Activated gamma-delta T cell (primary cell): Measurements from ENCODE around the gene AFM.
"Not testable (repeated sequence)": the region's sequence is repeated elsewhere in the genome, so short reads cannot be mapped to it uniquely, and the experiment has no call there.

Source experiments
- DNase-seq: peaks from one replicate; lab custom pipeline; 2025; lab: John Stamatoyannopoulos, UW

Gene AFM

DNA sequence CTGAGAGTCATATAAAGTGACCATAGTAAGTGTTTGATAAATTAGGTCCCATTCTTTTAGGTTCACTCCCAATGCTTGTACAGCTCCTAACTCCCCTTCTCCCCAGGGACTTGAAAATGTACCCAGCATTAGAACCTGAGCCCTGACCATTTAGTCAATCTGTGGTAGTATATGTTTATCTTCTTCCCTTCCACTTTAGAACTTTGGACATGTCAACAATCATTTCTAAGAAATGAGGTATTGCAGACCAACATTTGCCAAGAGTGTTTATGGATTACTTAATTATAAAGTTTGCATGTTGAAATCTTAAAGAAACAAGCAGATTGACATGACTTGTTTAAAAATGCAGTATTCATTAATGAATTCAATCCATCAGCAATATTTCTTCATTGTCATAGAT lies 26.0 kb downstream of the AFM start:
- no peak for DNase-seq

DNA sequence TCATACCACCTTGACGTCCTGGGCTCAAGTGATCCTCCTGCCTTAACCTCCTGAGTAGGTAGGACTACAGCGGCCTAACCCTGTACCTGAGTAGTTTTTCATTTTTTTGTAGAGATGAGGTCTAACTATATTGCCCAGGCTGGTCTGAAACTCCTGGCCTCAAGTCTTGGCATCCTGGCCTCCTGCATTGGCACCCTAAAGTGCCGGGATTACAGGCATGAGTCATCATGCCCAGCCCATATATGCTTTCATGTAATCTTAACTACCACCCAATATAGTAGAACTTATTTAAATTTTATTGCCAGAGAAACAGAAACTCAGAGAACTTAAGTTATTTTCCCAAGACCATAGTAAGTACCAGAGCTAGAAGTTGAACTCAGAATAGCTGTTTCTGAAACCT lies 27.1 kb downstream of the AFM start:
- DNase-seq, result no peak

DNA sequence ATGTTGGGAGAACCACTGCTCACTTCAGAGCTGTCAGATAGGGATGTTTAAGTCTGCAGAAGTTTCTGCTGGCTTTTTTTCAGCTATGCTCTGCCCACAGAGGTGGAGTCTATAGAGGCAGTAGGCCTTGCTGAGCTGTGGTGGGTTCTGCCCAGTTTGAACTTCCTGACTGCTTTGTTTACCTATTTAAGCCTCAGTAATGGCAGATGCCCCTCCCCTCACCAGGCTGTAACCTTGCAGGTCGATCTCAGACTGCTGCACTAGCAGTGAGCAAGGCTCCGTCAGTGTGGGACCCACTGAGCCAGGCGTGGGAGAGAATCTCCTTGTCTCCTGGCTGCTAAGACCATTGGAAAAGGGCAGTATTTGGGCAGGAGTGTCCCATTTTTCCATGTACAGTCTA lies 36.8 kb downstream of the AFM start:
- no peak for DNase-seq

DNA sequence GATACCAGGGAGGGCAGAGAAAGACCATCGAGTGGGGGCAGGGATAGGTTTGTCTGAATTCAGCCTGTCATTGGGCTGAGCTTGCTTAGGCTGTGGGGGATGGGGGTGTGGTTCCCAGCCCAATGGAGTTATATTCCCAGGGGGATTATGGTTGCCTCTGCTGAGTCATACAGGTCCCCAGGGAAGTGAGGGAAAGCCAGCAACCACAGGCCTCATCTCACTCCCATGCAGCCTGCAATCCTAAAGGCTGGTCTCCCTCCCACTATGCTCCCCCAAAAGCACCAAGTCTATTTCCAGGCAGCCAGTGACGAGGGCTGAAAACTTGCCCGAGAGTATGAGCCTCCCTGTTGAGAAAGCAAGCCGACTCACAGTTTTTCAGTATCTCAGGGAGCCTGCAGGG lies 39.3 kb downstream of the AFM start:
- no peak for DNase-seq

DNA sequence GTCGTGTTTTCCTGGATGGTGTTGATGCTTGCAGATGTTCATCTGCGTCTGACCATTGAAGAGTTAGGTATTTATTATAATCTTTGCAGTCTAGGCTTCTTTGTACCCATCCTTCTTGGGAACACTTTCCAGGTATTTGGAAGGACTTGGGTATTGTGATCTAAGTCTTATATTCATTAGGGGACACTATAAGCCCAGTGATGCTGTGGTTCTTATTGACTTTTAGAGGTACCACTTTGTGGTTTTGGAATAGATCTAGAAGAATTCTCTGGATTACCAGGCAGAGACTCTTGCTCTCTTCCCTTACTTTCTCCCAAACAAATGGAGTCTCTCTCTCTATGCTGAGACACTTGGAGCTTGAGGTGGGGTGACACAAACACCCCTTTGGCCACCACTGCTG lies 41.6 kb downstream of the AFM start:
- no peak for DNase-seq

DNA sequence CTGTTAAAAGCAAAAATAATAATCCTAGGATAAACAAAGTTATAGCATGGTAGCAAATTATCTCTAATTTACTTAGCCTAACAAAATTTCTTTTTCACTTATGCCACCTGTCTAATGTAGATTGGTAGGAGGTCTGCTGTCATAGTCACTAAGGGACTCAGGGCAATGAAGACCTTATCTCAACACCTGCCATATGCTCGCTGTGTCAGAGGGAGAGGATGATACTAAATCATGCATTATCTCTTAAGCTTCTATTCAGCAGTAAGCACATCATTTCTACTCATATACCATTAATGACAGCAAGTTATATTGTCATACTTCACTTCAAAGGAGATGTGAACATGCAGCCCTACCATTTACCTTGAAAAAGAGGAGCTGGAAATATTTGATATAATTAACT lies 44.1 kb downstream of the AFM start:
- no peak for DNase-seq

DNA sequence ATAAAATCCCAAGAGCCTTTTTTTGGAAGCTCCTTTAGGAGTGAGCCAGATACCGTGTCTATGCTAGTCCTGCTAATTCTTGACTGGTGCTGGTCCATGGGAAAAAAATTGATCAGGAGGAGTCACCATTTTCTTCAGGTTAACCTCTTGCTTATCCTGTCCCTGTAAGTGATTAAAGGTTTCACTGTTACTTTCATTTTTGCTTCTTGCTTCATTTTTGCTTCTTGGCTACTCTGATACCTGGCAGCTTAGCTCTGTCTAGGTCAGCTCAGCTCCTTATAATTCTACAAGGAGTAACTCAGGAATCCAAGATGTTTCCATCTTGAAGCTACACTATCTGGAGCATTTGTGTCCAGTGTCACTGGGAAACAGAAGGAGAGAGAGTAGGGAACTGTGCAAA lies 45.7 kb downstream of the AFM start:
- DNase-seq, result no peak

DNA sequence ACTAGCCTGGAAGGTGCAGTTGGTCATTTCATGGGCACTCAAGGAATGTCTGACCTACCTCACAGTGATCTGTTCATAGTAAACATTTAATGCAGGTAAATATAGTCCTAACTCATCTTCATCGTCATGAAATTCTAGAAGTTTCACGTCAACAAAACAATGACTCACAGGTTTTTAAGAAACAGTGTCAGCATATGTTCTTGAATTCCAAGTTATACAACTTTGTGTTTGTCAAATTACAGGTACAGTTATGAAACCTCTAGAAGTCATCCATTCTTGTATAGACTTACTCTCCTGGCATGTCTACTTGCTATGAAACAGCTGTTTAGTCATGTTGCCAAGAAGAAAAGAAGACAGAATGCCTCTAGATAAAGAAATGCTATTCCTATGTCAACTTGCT lies 46.6 kb downstream of the AFM start:
- no peak for DNase-seq

DNA sequence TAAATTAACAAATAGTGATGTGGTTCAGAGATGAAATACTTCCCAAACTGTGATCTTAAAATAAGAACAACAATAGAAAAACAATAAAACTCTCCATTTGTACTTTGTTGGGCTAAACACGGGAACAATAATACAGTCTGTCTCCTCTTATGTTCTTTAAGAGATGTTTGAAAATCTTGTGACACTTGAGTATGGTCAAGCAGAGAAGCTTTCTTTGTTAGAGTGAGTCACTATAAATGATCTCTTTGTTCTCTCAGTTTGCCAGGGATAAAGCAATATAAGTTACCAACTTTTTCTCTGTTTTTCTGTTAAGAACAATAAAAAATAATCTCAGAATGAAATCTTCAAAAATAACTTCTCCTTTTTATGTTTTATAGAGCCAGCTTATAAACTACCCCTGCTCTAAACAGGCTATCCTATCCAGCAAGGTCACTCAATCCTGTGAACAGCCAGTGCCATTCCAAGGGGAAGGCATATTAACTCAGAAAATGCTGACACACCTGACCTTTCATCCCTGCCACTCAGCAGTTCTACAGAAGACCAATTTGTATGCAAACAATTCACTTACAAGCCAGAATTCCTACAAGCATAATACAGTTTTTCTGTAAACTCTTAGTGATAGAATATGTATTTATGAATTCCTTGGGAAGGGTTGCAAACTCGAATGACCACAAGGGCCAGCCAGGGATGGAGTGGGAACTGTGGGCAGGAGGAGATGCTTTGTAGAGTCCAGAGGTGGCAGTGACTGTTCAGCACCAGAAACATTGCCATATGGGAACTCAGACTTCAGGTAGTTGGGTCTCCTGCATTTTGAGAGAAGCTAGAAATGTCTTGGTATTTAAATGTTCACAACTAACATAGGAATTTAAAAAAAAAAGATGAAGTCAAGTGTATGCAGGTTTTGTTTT lies 52.2 kb downstream of the AFM start:
- no peak for DNase-seq

DNA sequence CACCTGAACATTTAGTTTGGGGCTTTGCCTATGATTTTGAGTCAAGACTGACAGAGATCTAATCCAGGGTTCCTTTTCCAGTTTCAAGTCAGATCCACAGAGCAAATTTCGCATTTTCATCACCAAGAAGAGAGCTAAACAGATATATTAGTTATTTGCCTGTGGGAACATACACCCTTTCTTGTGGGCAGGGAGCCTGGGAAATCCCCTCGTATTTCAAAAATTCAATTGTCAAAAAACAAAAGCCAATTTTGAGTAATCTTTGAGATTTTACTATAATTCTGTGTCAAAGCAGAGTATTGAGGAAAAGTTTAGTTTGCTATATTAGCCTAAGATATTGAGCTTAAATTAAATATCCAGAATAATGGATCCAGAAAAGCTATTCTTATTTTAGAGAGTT lies 56.6 kb downstream of the AFM start:
- DNase-seq, result no peak

DNA sequence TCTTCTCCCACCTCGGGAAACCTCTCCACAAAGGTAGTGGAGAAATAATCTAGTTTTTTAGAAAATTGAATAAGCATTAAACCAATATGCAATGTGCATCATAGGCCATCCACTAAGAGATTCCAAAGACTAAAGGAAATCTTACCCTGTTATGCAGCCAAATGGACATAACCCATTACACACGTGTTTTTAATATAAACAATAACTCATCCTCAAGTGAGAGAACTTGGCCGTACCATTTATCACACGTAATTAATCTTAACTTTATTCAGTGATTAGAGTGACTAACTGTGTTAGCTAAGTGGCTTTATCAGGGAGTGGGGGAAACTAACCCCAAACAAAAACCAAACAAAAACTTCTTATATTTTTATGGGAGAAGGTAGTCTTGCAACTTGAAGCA lies 57.8 kb downstream of the AFM start:
- DNase-seq, result no peak

DNA sequence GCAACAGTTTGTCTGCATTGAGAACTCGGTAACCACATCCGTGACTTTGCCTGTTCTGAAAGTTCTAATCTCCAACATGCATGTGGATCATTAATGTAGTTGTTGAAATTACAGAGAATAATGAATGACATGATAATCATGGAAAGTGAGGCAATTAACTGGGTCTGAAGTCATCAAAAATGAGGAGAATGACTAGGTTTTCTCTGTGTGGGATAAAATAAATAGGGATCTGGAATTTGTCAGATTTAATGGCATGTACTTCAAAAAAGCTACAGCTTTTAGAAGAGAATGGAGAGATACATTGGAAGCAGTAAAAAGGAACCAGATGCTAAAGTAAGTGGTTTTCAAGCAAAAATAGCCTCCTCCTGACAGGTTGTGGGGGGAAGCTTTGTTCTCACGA lies 59.3 kb downstream of the AFM start:
- no peak for DNase-seq

DNA sequence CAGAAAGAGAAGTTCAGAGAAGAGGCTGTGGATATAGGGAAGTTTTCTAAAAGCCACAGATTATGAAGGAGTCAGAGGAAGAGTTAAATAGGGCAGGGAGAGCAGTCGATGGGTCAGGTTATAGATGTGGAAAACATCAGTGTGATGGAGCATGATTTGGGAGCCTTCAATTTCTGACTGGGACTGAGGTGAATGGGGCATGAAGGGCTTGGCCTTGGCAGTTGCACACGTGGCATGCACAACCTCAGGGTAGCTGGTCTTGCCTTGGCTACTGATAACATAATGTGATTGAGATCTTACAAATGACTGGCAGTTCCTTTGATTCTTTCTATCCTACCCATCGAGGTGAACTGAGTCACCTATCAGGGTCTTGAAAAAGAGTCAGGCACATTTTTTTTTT lies 59.7 kb downstream of the AFM start:
- DNase-seq, result no peak

DNA sequence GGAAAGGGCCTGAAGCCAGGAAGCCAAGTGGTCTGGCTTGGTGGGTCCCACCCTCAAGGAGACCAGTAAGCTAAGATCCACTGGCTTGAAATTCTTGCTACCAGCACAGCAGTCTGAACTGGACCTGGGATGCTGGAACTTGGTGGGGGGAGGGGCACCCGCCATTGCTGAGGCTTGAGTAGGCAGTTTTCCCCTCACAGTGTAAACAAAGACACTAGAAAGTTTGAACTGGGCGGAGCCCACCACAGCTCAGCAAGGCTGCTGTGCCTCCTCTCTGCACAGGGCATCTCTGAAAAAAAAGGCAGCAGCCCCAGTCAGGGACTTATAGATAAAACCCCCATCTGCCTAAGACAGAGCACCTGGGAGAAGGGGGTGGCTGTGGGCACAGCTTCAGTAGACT lies 63.1 kb downstream of the AFM start:
- no peak for DNase-seq

DNA sequence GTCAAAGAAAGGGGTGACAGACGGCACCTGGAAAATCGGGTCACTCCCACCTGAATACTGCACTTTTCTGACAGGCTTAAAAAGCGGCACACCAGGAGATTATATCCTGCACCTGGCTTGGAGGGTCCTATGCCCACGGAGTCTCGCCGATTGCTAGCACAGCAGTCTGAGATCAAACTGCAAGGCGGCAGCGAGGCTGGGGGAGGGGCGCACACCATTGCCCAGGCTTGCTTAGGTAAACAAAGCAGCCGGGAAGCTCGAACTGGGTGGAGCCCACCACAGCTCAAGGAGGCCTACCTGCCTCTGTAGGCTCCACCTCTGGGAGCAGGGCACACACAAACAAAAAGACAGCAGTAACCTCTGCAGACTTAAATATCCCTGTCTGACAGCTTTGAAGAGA lies 69.3 kb downstream of the AFM start:
- DNase-seq, result not testable (repeated sequence)
